ENCODE data around the gene KLK5.
A peak's percentile ranks its signal among the peaks of the same experiment; 100 is the strongest.
"Not testable (repeated sequence)": the region's sequence is repeated elsewhere in the genome, so short reads cannot be mapped to it uniquely, and the experiment has no call there.

KLK5 gene

GRCh38 chr19:50921426-50922316, 31.2 kb downstream of the KLK5 start:
- DNase-seq, result no peak

- DNase-seq, result no peak
Measured at GRCh38 chr19:50916069-50916468, 36.8 kb downstream of the KLK5 start.

GRCh38 chr19:50912727-50913716, 39.8 kb downstream of the KLK5 start:
- DNase-seq, result no peak

GRCh38 chr19:50912102-50912599, 40.7 kb downstream of the KLK5 start:
- DNase-seq, result no peak

- DNase-seq, result no peak
Measured at GRCh38 chr19:50911206-50912101, 41.4 kb downstream of the KLK5 start, which contains the start of gene KLK4. Gene KLK4, minus strand, starts transcription at chr19:50911395. Its CDS starts 657 bp downstream, at chr19:50910738.

- no peak for DNase-seq
Measured at GRCh38 chr19:50910722-50911121, 42.1 kb downstream of the KLK5 start.

GRCh38 chr19:50909240-50910070, 43.4 kb downstream of the KLK5 start:
- DNase-seq, result peak; percentile 81

- no peak for DNase-seq
Measured at GRCh38 chr19:50908336-50908735, 44.5 kb downstream of the KLK5 start.

- DNase-seq, result no peak
Measured at GRCh38 chr19:50906217-50906616, 46.6 kb downstream of the KLK5 start.

GRCh38 chr19:50902640-50903039, 50.2 kb downstream of the KLK5 start:
- no peak for DNase-seq

- no peak for DNase-seq
Measured at GRCh38 chr19:50899569-50899968, 53.3 kb downstream of the KLK5 start.

- no peak for DNase-seq
Measured at GRCh38 chr19:50898018-50898417, 54.8 kb downstream of the KLK5 start.

GRCh38 chr19:50897612-50898011, 55.2 kb downstream of the KLK5 start:
- no peak for DNase-seq

GRCh38 chr19:50897191-50897607, 55.6 kb downstream of the KLK5 start:
- DNase-seq, result no peak

- DNase-seq, result peak; percentile 12
Measured at GRCh38 chr19:50896591-50897190, 56.1 kb downstream of the KLK5 start.

GRCh38 chr19:50896089-50896590, 56.7 kb downstream of the KLK5 start:
- DNase-seq, result not testable (repeated sequence)

- no peak for DNase-seq
Measured at GRCh38 chr19:50894478-50895356, 58.1 kb downstream of the KLK5 start.
